ENCODE results near the gene ACE.

- TF ChIP-seq CTCF (IDR thresholded peaks at IDR 0.05) (no peak), POLR2A (IDR thresholded peaks at IDR 0.05) (no peak)
Measured at GRCh38 chr17:63496663-63497400, 20.0 kb downstream of the ACE start.

Data from breast epithelium (tissue), 3 donors.